Endothelial cell (in vitro differentiated cells): ENCODE measurements around the gene SULT2B1. TPM values are rescaled to one million over a fixed set of nuclear protein-coding genes. Genes with fewer than 3 reads are reported as not detected.

Experiments
- DNase-seq: peaks from one replicate; pipeline ENCODE4 v3.0.0; 2021; ENCODE audit warnings: low spot score
- H3K27ac Mint-ChIP-seq: one replicate; pipeline ENCODE4 v1.8.0; 2021; ENCODE audit warnings: mixed read lengths, inconsistent platforms; ENCODE audit not compliant: unreplicated experiment
- H3K27me3 Mint-ChIP-seq: one replicate; pipeline ENCODE4 v1.8.0; 2021; ENCODE audit warnings: mild to moderate bottlenecking, moderate library complexity, mixed read lengths, inconsistent platforms; ENCODE audit not compliant: unreplicated experiment
- H3K36me3 Mint-ChIP-seq: one replicate; pipeline ENCODE4 v1.8.0; 2021; ENCODE audit warnings: mild to moderate bottlenecking, low read depth, mixed read lengths, inconsistent platforms; ENCODE audit not compliant: unreplicated experiment
- H3K4me1 Mint-ChIP-seq: one replicate; pipeline ENCODE4 v1.8.0; 2021; ENCODE audit warnings: mild to moderate bottlenecking, mixed read lengths, inconsistent platforms; ENCODE audit not compliant: unreplicated experiment
- H3K4me3 Mint-ChIP-seq: one replicate; pipeline ENCODE4 v1.8.0; 2021; ENCODE audit warnings: mild to moderate bottlenecking, mixed read lengths, inconsistent platforms; ENCODE audit not compliant: unreplicated experiment
- H3K9me3 Mint-ChIP-seq: one replicate; pipeline ENCODE4 v1.8.0; 2021; ENCODE audit warnings: mixed read lengths, inconsistent platforms; ENCODE audit not compliant: unreplicated experiment
- total RNA-seq: library from RNA; stranded (reverse); fragmentation: NEBNext Ultra II Directional; extraction: Animal tissue kit (Norgen Biotek cat#: 25700); gene quantifications from one replicate; pipeline ENCODE4 v1.2.1, GENCODE V29; 2021; ENCODE audit not compliant: unreplicated experiment
- TF ChIP-seq, protein P1 (sequence below): fragments of 200-600 bp; sonication (generic); IDR thresholded peaks from one replicate; pipeline ENCODE4 v1.5.0; 2021; ENCODE audit warnings: antibody characterized with exemption; ENCODE audit not compliant: unreplicated experiment

The SULT2B1 gene
- total RNA-seq, 1 donor from 2014 or later = 0.62 TPM

DNA sequence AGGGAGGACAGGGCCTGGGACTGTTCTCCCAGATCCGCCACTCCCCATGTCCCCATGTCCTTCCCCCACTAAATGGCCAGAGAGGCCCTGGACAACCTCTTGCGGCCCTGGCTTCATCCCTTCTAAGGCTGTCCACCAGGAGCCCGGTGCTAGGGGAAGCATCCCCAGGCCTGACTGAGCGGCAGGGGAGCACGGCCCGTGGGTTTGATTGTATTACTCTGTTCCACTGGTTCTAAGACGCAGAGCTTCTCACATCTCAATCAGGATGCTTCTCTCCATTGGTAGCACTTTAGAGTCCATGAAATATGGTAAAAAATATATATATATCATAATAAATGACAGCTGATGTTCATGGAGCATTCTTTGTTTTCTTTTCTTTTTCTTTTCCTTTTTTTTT lies 55.4 kb downstream of the SULT2B1 start:
- no peak overlapping the region for H3K27ac Mint-ChIP-seq
- DNase-seq = no peak
- no peaks in the 10 kb centered on the region for H3K36me3 Mint-ChIP-seq
- peaks cover 3% of the 10 kb centered on the region for H3K27me3 Mint-ChIP-seq
- no peak overlapping the region for H3K4me3 Mint-ChIP-seq
- no peaks in the 10 kb centered on the region for H3K4me1 Mint-ChIP-seq
- no peaks in the 10 kb centered on the region for H3K9me3 Mint-ChIP-seq
- TF ChIP-seq, protein P1, sequence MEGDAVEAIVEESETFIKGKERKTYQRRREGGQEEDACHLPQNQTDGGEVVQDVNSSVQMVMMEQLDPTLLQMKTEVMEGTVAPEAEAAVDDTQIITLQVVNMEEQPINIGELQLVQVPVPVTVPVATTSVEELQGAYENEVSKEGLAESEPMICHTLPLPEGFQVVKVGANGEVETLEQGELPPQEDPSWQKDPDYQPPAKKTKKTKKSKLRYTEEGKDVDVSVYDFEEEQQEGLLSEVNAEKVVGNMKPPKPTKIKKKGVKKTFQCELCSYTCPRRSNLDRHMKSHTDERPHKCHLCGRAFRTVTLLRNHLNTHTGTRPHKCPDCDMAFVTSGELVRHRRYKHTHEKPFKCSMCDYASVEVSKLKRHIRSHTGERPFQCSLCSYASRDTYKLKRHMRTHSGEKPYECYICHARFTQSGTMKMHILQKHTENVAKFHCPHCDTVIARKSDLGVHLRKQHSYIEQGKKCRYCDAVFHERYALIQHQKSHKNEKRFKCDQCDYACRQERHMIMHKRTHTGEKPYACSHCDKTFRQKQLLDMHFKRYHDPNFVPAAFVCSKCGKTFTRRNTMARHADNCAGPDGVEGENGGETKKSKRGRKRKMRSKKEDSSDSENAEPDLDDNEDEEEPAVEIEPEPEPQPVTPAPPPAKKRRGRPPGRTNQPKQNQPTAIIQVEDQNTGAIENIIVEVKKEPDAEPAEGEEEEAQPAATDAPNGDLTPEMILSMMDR = no peak

DNA sequence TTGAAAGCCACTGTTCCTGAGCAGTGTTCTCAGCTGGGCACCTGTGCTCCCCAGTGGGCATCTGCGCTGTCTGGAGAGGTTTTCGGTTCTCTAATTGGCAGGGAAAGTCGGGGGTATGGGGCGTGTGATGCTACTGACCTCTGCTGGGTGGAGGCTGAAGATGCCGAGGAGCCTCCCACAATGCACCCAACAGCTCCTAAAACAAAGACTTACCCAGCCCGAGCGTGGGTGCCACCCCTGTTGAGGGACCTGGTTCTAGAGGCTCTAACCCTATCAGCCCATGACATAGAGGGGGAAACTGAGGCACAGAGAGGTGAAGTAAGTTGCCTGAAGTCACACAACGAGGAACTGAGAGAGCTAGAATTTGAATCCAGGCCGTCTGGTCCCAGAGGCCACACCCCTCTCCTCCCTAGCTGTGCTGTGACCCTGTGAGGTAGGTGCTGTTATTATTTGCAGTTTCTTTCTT lies 56.9 kb downstream of the SULT2B1 start:
- TF ChIP-seq, protein P1 = no peak
- Mint-ChIP-seq H3K4me3 (no peak overlapping the region), H3K27ac (no peak overlapping the region)

DNA sequence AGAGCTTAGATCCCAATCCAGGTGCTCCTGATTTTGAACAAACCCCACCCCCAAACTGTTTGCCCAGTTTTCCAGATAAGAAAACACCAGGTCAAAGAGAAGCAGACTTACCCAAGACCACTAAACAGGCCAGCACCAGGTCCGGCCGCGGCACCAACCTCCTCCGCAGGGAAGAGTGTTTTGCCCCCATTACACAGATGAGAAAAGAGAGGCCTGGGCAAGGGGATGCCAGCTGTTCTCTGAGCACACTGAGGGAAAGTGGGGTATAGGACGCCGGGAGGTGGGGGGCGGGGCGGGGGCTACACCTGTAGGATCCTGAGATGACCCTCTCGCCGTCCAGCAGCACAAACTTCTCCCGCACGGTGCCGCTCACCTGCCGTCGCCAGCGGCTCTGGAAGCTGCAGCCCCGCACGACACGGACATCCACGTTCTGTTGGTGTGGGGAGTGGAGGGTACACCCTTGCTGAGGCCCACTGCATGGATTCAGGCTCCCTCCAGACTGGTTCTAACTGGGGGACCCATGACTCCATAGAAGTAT lies 57.7 kb downstream of the SULT2B1 start:
- DNase-seq = no peak
- Mint-ChIP-seq H3K27me3 (peaks cover 10% of the 10 kb centered on the region), H3K4me3 (no peak overlapping the region), H3K36me3 (peaks cover 5% of the 10 kb centered on the region), H3K4me1 (no peaks in the 10 kb centered on the region), H3K9me3 (no peaks in the 10 kb centered on the region), H3K27ac (no peak overlapping the region)
- TF ChIP-seq, protein P1 = no peak

More for the DNA sequence above, 56.9 kb downstream of the SULT2B1 start:
- Mint-ChIP-seq H3K36me3 (peaks cover 4% of the 10 kb centered on the region), H3K4me1 (no peaks in the 10 kb centered on the region), H3K9me3 (no peaks in the 10 kb centered on the region), H3K27me3 (peaks cover 6% of the 10 kb centered on the region)
- peak; percentile 44 for DNase-seq

DNA sequence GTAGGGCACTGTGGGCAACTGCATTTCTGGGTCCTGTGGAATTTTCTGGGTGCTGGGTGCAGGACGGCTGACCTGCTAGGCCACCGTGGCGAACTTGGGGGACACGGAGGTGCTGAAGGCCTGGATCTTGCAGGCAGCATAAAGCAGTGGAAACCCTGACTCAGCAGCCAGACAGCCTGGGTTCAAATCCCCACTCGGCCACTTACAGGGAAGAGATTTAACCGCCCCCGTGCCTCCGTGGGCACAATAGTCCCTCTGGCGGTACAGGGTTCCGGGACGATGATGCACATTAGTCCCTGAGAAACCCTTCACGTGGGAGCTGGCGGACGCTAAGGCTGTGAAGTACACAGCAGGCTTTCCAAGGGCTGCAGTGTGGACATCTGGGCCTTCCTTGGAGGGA lies 59.9 kb downstream of the SULT2B1 start:
- Mint-ChIP-seq H3K4me1 (peaks cover 13% of the 10 kb centered on the region), H3K36me3 (peaks cover 21% of the 10 kb centered on the region), H3K4me3 (no peak overlapping the region), H3K27ac (no peak overlapping the region), H3K27me3 (peaks cover 12% of the 10 kb centered on the region), H3K9me3 (no peaks in the 10 kb centered on the region)
- TF ChIP-seq, protein P1 = no peak
- no peak for DNase-seq

DNA sequence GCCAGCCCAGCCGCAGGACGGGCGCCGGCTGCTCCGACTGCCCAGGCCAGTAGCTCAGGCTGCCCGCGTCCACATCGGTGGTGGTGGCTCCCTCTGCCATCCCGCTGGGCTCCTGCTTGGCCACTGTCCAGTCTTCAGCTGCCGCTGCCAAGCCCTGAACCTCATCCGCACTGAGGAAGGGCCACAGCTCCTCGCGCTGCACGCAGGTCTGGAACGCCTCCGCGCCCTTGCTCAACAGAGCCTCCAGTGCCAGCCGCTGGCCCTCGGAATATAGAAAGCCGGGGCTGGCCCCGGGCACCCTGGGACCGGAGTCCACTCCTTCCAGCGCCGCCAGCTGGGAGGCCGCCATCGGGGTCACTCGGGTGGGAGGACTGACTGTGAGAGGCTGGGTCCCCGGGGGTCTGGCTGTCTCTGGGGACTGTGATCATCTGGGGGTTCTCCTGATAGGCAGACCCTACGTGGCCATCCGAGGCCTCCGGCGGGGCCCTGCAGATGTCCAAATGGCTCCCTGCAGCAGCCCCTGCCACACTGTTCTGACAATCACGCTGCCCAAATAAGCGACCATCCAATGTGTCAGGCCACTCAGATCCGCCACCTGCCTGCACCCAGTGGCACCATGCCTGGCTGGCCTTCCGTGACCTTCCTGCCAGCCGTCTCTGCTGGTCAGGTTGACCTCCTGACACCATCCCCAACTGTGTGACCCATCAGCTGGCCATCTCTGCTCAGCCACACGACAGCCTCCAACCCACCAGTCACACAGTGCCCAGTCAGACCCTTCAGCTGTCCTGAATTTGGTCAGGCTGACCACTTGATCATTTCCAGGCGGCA lies 61.3 kb downstream of the SULT2B1 start:
- DNase-seq = no peak
- TF ChIP-seq, protein P1 = no peak
- Mint-ChIP-seq H3K4me3 (no peak overlapping the region), H3K9me3 (no peaks in the 10 kb centered on the region), H3K27me3 (peaks cover 12% of the 10 kb centered on the region), H3K4me1 (peaks cover 22% of the 10 kb centered on the region), H3K27ac (peak overlapping the region; percentile 82), H3K36me3 (peaks cover 26% of the 10 kb centered on the region)
